ENCODE data around the gene WFS1. TPM values are rescaled to one million over a fixed set of nuclear protein-coding genes. Genes with fewer than 3 reads are reported as not detected.

Gene WFS1
- total and polyA plus RNA-seq, 2 of the 8 experiments (the other 6 are each of a cell fraction or from before 2014, with no cell fraction given) = 29.1 to 43.1 TPM

GRCh38 chr4:6307891-6308290, 38.2 kb downstream of the WFS1 start (continued):
- TF ChIP-seq GABPA (IDR thresholded peaks at IDR 0.05; ENCODE audit: borderline replicate concordance, insufficient read depth, low read length) (no peak), ASH2L (IDR thresholded peaks at IDR 0.05; ENCODE audit: low read length) (no peak), MAFK (IDR thresholded peaks at IDR 0.05; ENCODE audit: low read depth, low read length) (no peak), RFX5 (IDR thresholded peaks at IDR 0.05; ENCODE audit: borderline replicate concordance, low read depth, low read length) (no peak), JUN (IDR thresholded peaks at IDR 0.05; ENCODE audit: low read depth, low read length) (no peak), BACH1 (IDR thresholded peaks at IDR 0.05; ENCODE audit: low read length) (no peak)
- TF ChIP-seq, protein P1, sequence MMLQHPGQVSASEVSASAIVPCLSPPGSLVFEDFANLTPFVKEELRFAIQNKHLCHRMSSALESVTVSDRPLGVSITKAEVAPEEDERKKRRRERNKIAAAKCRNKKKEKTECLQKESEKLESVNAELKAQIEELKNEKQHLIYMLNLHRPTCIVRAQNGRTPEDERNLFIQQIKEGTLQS (IDR thresholded peaks at IDR 0.05; ENCODE audit: insufficient read depth, low read depth, low read length) = no peak
